NCI-H460 (cell line): Measurements from ENCODE around the gene SRD5A1. TPM values are rescaled to one million over a fixed set of nuclear protein-coding genes. Genes with fewer than 3 reads are reported as not detected.

Experiments
- DNase-seq: peaks from one replicate; pipeline ENCODE4 v3.0.0-alpha.2; 2016; ENCODE audit warnings: low read depth; ENCODE audit errors: extremely low read depth
- total RNA-seq: library from RNA; depleted of rRNA; stranded (reverse); fragments of >200 nt; shearing (Covaris generic); gene quantifications from 2 replicates; pipeline ENCODE4 v1.2.3, GENCODE V29; 2014

Gene SRD5A1
- total RNA-seq, 1 experiment from 2014 or later = 21.6 TPM

- no peak for DNase-seq
Measured at GRCh38 chr5:6681682-6682081, 48.4 kb downstream of the SRD5A1 start.

GRCh38 chr5:6682239-6682638, 49.0 kb downstream of the SRD5A1 start:
- no peak for DNase-seq

- DNase-seq = no peak
Measured at GRCh38 chr5:6683241-6683640, 50.0 kb downstream of the SRD5A1 start.

GRCh38 chr5:6684075-6684474, 50.8 kb downstream of the SRD5A1 start:
- DNase-seq = no peak

GRCh38 chr5:6686501-6686900, 53.3 kb downstream of the SRD5A1 start:
- DNase-seq = no peak

GRCh38 chr5:6686915-6687409, 53.7 kb downstream of the SRD5A1 start:
- peak; percentile 30 for DNase-seq

- no peak for DNase-seq
Measured at GRCh38 chr5:6687505-6687904, 54.3 kb downstream of the SRD5A1 start.

GRCh38 chr5:6692906-6693305, 59.7 kb downstream of the SRD5A1 start:
- DNase-seq = no peak

GRCh38 chr5:6698696-6699095, 65.5 kb downstream of the SRD5A1 start:
- DNase-seq = no peak

GRCh38 chr5:6699357-6699756, 66.1 kb downstream of the SRD5A1 start:
- no peak for DNase-seq

- no peak for DNase-seq
Measured at GRCh38 chr5:6700074-6700684, 66.9 kb downstream of the SRD5A1 start.

GRCh38 chr5:6700685-6701355, 67.6 kb downstream of the SRD5A1 start:
- DNase-seq = no peak

GRCh38 chr5:6701491-6701890, 68.3 kb downstream of the SRD5A1 start:
- no peak for DNase-seq

GRCh38 chr5:6702633-6703032, 69.4 kb downstream of the SRD5A1 start:
- no peak for DNase-seq

- DNase-seq = no peak
Measured at GRCh38 chr5:6703806-6704205, 70.6 kb downstream of the SRD5A1 start.

- no peak for DNase-seq
Measured at GRCh38 chr5:6704361-6704851, 71.2 kb downstream of the SRD5A1 start.

- DNase-seq = no peak
Measured at GRCh38 chr5:6705088-6705487, 71.8 kb downstream of the SRD5A1 start.

GRCh38 chr5:6705959-6706358, 72.7 kb downstream of the SRD5A1 start:
- no peak for DNase-seq

- DNase-seq = no peak
Measured at GRCh38 chr5:6707852-6708251, 74.6 kb downstream of the SRD5A1 start.

- DNase-seq = no peak
Measured at GRCh38 chr5:6708814-6709213, 75.6 kb downstream of the SRD5A1 start.

GRCh38 chr5:6710070-6710469, 76.8 kb downstream of the SRD5A1 start:
- DNase-seq = no peak
